Mesenchymal stem cell (in vitro differentiated cells and primary cell): ENCODE measurements around the gene HCFC1R1.

Experiments used
- DNase-seq: peaks from one replicate; pipeline ENCODE4 v3.0.0-alpha.2; 2013
- H2AFZ ChIP-seq: one replicate; pipeline ENCODE4 v1.6.1; 2013; ENCODE audit warnings: low read depth, mild to moderate bottlenecking, control low read depth, inconsistent platforms, low read length, moderate library complexity
- H2AK5ac ChIP-seq: 2 replicates; pipeline ENCODE4 v1.6.1; 2013; ENCODE audit warnings: low read length, moderate library complexity, mild to moderate bottlenecking, inconsistent platforms; ENCODE audit not compliant: severe bottlenecking
- H2BK120ac ChIP-seq: one replicate; pipeline ENCODE4 v1.6.1; 2013; ENCODE audit warnings: low read depth, mild to moderate bottlenecking, inconsistent platforms, low read length, moderate library complexity
- H2BK12ac ChIP-seq, 2 experiments: one replicate each; pipeline ENCODE4 v1.6.1; 2013; ENCODE audit warnings: inconsistent platforms in 2 of 2, low read length in 2 of 2, mild to moderate bottlenecking in 2 of 2, moderate library complexity in 2 of 2, control low read depth in 1 of 2
- H2BK15ac ChIP-seq: one replicate; pipeline ENCODE4 v1.6.1; 2013; ENCODE audit warnings: mild to moderate bottlenecking, low read depth, inconsistent platforms; ENCODE audit not compliant: poor library complexity, severe bottlenecking
- H2BK5ac ChIP-seq: 2 replicates; pipeline ENCODE4 v1.6.1; 2013; ENCODE audit warnings: low read depth, mild to moderate bottlenecking, low read length, control low read depth, inconsistent platforms; ENCODE audit not compliant: poor library complexity, severe bottlenecking
- H3K14ac ChIP-seq, 2 experiments: one replicate each; pipeline ENCODE4 v1.6.1; 2013; ENCODE audit warnings: inconsistent platforms in 2 of 2, low read length in 2 of 2, control low read depth in 1 of 2, mild to moderate bottlenecking in 1 of 2, moderate library complexity in 1 of 2
- H3K18ac ChIP-seq, 2 experiments: one replicate each; pipeline ENCODE4 v1.6.1; 2013; ENCODE audit warnings: inconsistent platforms in 2 of 2, low read length in 2 of 2, control low read depth in 1 of 2, low read depth in 1 of 2, mild to moderate bottlenecking in 1 of 2
- H3K23ac ChIP-seq, 2 experiments: one replicate each; pipeline ENCODE4 v1.6.1; 2013; ENCODE audit warnings: inconsistent platforms in 2 of 2, low read length in 2 of 2, mild to moderate bottlenecking in 2 of 2, moderate library complexity in 2 of 2, control low read depth in 1 of 2
- H3K27ac ChIP-seq: 2 replicates; pipeline ENCODE4 v1.5.1; 2013; ENCODE audit warnings: mild to moderate bottlenecking, moderate library complexity, low read length, control low read depth, inconsistent platforms; ENCODE audit not compliant: poor library complexity, severe bottlenecking
- H3K27me3 ChIP-seq, 2 experiments: 2 replicates each; pipeline versions ENCODE4 v1.6.1 to v1.7.0; 2013; ENCODE audit warnings: low read length in 2 of 2, mild to moderate bottlenecking in 2 of 2, moderate library complexity in 2 of 2, control low read depth in 1 of 2, inconsistent platforms in 1 of 2; ENCODE audit not compliant: control insufficient read depth in 1 of 2, insufficient read depth in 1 of 2
- H3K36me3 ChIP-seq, 2 experiments: 2 replicates each; pipeline versions ENCODE4 v1.6.1 to v1.7.0; 2013; ENCODE audit warnings: low read length in 2 of 2, control low read depth in 1 of 2, inconsistent platforms in 1 of 2, low read depth in 1 of 2, mild to moderate bottlenecking in 1 of 2; ENCODE audit not compliant: insufficient read depth in 2 of 2, control insufficient read depth in 1 of 2
- H3K4ac ChIP-seq, 2 experiments: one replicate each; pipeline ENCODE4 v1.6.1; 2013; ENCODE audit warnings: inconsistent platforms in 2 of 2, low read length in 2 of 2, mild to moderate bottlenecking in 2 of 2, moderate library complexity in 2 of 2, control low read depth in 1 of 2, low read depth in 1 of 2
- H3K4me1 ChIP-seq: 2 replicates; pipeline ENCODE4 v1.6.1; 2013; ENCODE audit warnings: low read depth, low read length, control low read depth; ENCODE audit not compliant: control insufficient read depth, insufficient read depth
- H3K4me2 ChIP-seq: 2 replicates; pipeline ENCODE4 v1.6.1; 2013; ENCODE audit warnings: low read length, mild to moderate bottlenecking, inconsistent platforms; ENCODE audit not compliant: poor library complexity, severe bottlenecking
- H3K4me3 ChIP-seq, 2 experiments: 2 replicates each; pipeline versions ENCODE4 v1.5.1 to v1.7.0; 2013; ENCODE audit warnings: low read length in 2 of 2, mild to moderate bottlenecking in 2 of 2, control low read depth in 1 of 2, low read depth in 1 of 2; ENCODE audit not compliant: insufficient read depth in 1 of 2
- H3K79me1 ChIP-seq: replicated peaks from 2 replicates; pipeline ENCODE4 v1.6.1; 2013; ENCODE audit warnings: mild to moderate bottlenecking, control low read depth, low read length, inconsistent platforms; ENCODE audit not compliant: poor library complexity, severe bottlenecking
- H3K9ac ChIP-seq: 2 replicates; pipeline ENCODE4 v1.7.0; 2013; ENCODE audit warnings: mild to moderate bottlenecking, low read length, moderate library complexity
- H3K9me3 ChIP-seq: 2 replicates; pipeline ENCODE4 v1.7.0; 2013; ENCODE audit warnings: mild to moderate bottlenecking, low read length; ENCODE audit not compliant: control insufficient read depth
- H4K8ac ChIP-seq: one replicate; pipeline ENCODE4 v1.6.1; 2013; ENCODE audit warnings: inconsistent platforms, mild to moderate bottlenecking, low read length, moderate library complexity
- H4K91ac ChIP-seq: one replicate; pipeline ENCODE4 v1.6.1; 2013; ENCODE audit warnings: mild to moderate bottlenecking, low read length, inconsistent platforms
- WGBS: methylation state at CpG from one replicate; pipeline ENCODE4 v1.1.7; 2013; ENCODE audit warnings: mixed read lengths; 5-methylcytosine and 5-hydroxymethylcytosine counted together

The HCFC1R1 gene

DNA sequence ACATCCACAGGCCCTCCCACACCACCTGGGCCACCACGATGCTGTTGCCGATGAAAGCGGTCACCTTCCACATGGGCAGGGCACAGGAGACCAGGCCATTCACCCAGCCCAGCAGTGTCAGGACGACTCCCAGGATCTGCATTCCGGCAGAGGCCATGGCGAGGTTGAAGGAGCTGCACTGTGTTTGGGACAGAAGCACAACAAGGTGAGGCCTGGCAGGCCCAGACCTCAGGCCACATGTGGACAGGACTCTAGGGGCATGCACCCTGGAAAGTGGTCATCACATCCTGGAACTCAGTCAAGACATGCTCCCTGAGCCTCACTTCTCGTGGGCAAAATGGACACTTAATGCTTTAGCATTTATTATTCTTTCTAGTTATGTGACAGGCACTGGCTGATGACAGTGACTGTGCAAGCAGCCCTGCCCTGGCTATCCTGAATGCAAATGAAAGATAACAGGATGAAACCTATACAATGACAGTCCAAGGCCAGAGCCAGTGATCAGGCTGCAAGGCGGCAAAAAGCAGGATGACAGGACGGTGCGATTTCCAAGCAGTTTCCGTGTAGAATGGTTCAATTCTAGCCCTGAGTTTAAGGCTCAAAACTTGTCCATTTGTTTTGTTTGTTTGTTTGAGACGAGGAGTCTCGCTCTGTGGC is 7.7 kb downstream of the HCFC1R1 start:
- Histone ChIP-seq H4K8ac (no peak overlapping the region), H3K9me3 (no peaks in the 10 kb centered on the region), H3K27me3 (peaks cover 39 to 59% of the 10 kb centered on the region in 2 experiments), H2BK15ac (no peak overlapping the region), H3K14ac (no peak overlapping the region), H2AK5ac (no peak overlapping the region), H3K36me3 (peaks cover 0 to under 1% of the 10 kb centered on the region in 2 experiments), H2AFZ (no peak overlapping the region), H3K27ac (no peak overlapping the region), H3K79me1 (peaks cover 2% of the 10 kb centered on the region), H2BK120ac (no peak overlapping the region), H3K4me2 (no peak overlapping the region), H3K23ac (no peak overlapping the region), H2BK12ac (no peak overlapping the region), H4K91ac (no peak overlapping the region), H3K4ac (no peak overlapping the region), H3K9ac (no peak overlapping the region), H3K4me3 (no peak overlapping the region), H3K4me1 (peaks cover 31% of the 10 kb centered on the region), H2BK5ac (no peak overlapping the region), H3K18ac (no peak overlapping the region)
- no peak for DNase-seq
- 89% methylated on average over 13 of the region's 13 CpGs for WGBS

DNA sequence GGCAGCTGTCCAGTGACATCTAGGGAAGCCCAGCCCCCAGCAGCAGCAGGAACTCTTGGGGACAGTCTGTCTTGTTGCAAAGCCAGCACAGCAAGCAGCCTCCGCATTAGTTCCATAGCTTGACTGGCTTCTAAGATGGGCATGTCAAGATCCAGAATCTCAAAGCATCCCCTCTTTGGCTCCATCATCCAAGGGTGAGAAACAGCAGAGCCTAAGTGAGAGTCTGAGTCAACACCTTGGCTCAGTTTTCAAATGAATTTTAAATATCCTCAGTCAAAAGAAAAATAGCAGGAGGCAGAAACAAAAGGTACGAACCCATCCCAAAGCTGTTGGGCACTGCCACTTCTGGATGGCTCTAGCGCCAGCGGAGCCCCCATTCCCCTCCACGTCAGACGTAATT is 8.8 kb downstream of the HCFC1R1 start:
- no peak overlapping the region for H3K27ac ChIP-seq
- no peak overlapping the region for H3K14ac ChIP-seq
- H2AFZ ChIP-seq, result no peak overlapping the region
- H4K8ac ChIP-seq, result no peak overlapping the region
- no peak overlapping the region for H3K4me2 ChIP-seq
- no peak overlapping the region for H3K4ac ChIP-seq
- H2BK12ac ChIP-seq, result no peak overlapping the region
- H2BK120ac ChIP-seq, result no peak overlapping the region
- H3K23ac ChIP-seq, result no peak overlapping the region
- DNase-seq, result no peak
- no peak overlapping the region for H2AK5ac ChIP-seq
- H3K36me3 ChIP-seq, result no peaks in the 10 kb centered on the region
- H3K9me3 ChIP-seq, result no peaks in the 10 kb centered on the region
- H4K91ac ChIP-seq, result no peak overlapping the region
- H2BK5ac ChIP-seq, result no peak overlapping the region
- H3K4me1 ChIP-seq, result peaks cover 36% of the 10 kb centered on the region
- 97% methylated on average over 6 of the region's 6 CpGs for WGBS
- H3K27me3 ChIP-seq, result peaks cover 50 to 67% of the 10 kb centered on the region in 2 experiments
- no peak overlapping the region for H3K18ac ChIP-seq
- no peak overlapping the region for H3K9ac ChIP-seq
- H2BK15ac ChIP-seq, result no peak overlapping the region
- no peak overlapping the region for H3K4me3 ChIP-seq
- H3K79me1 ChIP-seq, result peaks cover 2% of the 10 kb centered on the region

DNA sequence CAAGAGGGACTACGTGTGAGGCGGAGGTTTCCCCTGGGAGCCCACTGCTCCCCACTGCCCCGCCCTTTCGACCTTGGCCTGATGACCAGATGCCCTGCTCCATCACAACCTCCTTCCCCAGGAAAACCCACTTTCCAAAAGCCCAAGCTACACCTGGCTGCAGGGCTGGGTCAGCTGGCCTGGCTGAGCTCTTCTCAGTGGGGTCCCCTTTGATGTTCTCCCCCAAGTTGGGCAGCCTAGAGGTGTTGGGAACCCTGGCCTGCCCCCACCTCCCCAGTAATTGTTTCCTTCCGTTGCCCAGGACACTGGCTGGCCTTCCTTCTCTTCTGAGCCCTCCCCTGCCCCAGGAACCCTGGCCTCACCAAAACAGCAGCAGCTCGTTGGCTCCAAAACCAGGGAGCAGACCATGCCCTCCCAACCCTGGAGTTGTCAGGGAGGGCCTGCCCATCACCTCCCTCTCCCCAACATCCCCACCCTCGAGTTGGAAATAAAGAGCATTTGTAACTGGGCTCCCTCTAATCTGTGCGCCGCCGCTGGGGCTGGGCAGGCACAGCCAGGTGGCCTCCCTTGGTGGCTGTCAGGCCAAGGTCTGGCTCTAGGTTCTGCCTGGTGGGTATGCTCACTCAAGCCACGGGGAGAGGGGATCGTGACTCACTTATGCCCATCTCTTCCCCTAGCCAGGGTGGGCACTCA is 9.6 kb downstream of the HCFC1R1 start:
- H2BK120ac ChIP-seq, result no peak overlapping the region
- no peak overlapping the region for H2BK15ac ChIP-seq
- no peaks in the 10 kb centered on the region for H3K36me3 ChIP-seq
- no peak overlapping the region for H3K4ac ChIP-seq
- H3K9ac ChIP-seq, result no peak overlapping the region
- H4K8ac ChIP-seq, result no peak overlapping the region
- no peak overlapping the region for H2AFZ ChIP-seq
- H2AK5ac ChIP-seq, result no peak overlapping the region
- no peak overlapping the region for H3K27ac ChIP-seq
- H4K91ac ChIP-seq, result no peak overlapping the region
- no peaks in the 10 kb centered on the region for H3K9me3 ChIP-seq
- H3K79me1 ChIP-seq, result no peaks in the 10 kb centered on the region
- H3K4me2 ChIP-seq, result no peak overlapping the region
- peaks cover 58 to 75% of the 10 kb centered on the region in 2 experiments for H3K27me3 ChIP-seq
- WGBS, result 66% methylated on average over 11 of the region's 12 CpGs
- no peak overlapping the region for H3K23ac ChIP-seq
- no peak overlapping the region for H3K18ac ChIP-seq
- H3K4me1 ChIP-seq, result peaks cover 38% of the 10 kb centered on the region
- H2BK5ac ChIP-seq, result no peak overlapping the region
- H3K4me3 ChIP-seq, result no peak overlapping the region
- no peak for DNase-seq
- H2BK12ac ChIP-seq, result no peak overlapping the region
- H3K14ac ChIP-seq, result no peak overlapping the region

DNA sequence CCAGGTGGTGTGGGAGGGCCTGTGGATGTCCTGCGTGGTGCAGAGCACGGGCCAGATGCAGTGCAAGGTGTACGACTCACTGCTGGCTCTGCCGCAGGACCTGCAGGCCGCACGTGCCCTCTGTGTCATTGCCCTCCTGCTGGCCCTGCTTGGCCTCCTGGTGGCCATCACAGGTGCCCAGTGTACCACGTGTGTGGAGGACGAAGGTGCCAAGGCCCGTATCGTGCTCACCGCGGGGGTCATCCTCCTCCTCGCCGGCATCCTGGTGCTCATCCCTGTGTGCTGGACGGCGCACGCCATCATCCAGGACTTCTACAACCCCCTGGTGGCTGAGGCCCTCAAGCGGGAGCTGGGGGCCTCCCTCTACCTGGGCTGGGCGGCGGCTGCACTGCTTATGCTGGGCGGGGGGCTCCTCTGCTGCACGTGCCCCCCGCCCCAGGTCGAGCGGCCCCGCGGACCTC is 10.2 kb downstream of the HCFC1R1 start:
- H3K9ac ChIP-seq, result no peak overlapping the region
- no peaks in the 10 kb centered on the region for H3K79me1 ChIP-seq
- H2BK120ac ChIP-seq, result no peak overlapping the region
- 47% methylated on average over 27 of the region's 27 CpGs for WGBS
- no peak for DNase-seq
- no peak overlapping the region for H4K8ac ChIP-seq
- H4K91ac ChIP-seq, result no peak overlapping the region
- H3K14ac ChIP-seq, result no peak overlapping the region
- H3K4me3 ChIP-seq, result no peak overlapping the region
- no peak overlapping the region for H2BK15ac ChIP-seq
- no peak overlapping the region for H3K4me2 ChIP-seq
- no peak overlapping the region for H3K27ac ChIP-seq
- no peak overlapping the region for H3K23ac ChIP-seq
- no peak overlapping the region for H2AK5ac ChIP-seq
- H2AFZ ChIP-seq, result no peak overlapping the region
- H3K27me3 ChIP-seq, result peaks cover 64 to 79% of the 10 kb centered on the region in 2 experiments
- no peak overlapping the region for H3K18ac ChIP-seq
- no peaks in the 10 kb centered on the region for H3K36me3 ChIP-seq
- H2BK12ac ChIP-seq, result no peak overlapping the region
- H2BK5ac ChIP-seq, result no peak overlapping the region
- H3K4me1 ChIP-seq, result peaks cover 36% of the 10 kb centered on the region
- H3K9me3 ChIP-seq, result no peaks in the 10 kb centered on the region
- H3K4ac ChIP-seq, result no peak overlapping the region
